Measurements from ENCODE around the gene ZKSCAN1. TPM values are rescaled to one million over a fixed set of nuclear protein-coding genes. Genes with fewer than 3 reads are reported as not detected.

The ZKSCAN1 gene
- total and polyA plus RNA-seq, 3 donors from 2014 or later = 30.7 to 71.3 (median 65.3) TPM

- TF ChIP-seq CTCF (IDR thresholded peaks at IDR 0.05) = no peak
- no peak for TF ChIP-seq POLR2A (IDR thresholded peaks at IDR 0.05)
- intact Hi-C loops (cut with DNase I; ENCODE audit: low total_unique reads) = no loop called here
- 81 to 95% methylated on average over 6 of the region's 6 CpGs for WGBS, 2 donors
- Histone ChIP-seq H3K4me1 (peaks cover 15% of the 10 kb centered on the region), H3K4me3 (no peak overlapping the region), H3K36me3 (ENCODE audit: low read depth, missing control alignments) (no peaks in the 10 kb centered on the region), H3K9me3 (no peaks in the 10 kb centered on the region), H3K27me3 (no peaks in the 10 kb centered on the region), H3K27ac (peak overlapping the region in 1 of 2 donors; percentile 60)
- no peak for DNase-seq
Observed at GRCh38 chr7:100035876-100036275, 20.5 kb downstream of the ZKSCAN1 start.

DNA sequence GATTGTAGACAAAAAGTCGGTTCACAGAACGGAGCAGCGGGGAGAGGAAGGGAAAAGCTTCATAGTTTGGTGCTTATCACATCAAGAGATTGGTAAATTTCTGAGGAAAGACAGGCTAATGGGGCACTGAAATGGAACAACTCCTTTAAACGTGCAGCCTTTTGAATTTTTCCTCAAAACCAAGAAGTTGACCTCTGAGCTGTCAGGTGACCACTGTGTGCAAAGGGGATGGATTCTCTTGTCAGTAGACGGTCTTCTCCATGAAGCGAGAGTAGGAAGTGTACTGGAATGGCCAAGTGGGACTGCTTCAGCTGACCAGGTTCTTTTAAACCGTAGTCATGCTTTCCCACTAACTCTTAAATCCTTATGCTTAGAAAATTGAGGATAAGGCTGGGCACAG is 22.9 kb downstream of the ZKSCAN1 start:
- no peaks in the 10 kb centered on the region for H3K9me3 ChIP-seq
- intact Hi-C loops (cut with DNase I; ENCODE audit: low total_unique reads) = no loop called here
- H3K27me3 ChIP-seq = no peaks in the 10 kb centered on the region
- H3K4me3 ChIP-seq = no peak overlapping the region
- TF ChIP-seq POLR2A (IDR thresholded peaks at IDR 0.05) (no peak), CTCF (IDR thresholded peaks at IDR 0.05) (no peak)
- peaks cover 15% of the 10 kb centered on the region for H3K4me1 ChIP-seq
- no peaks in the 10 kb centered on the region for H3K36me3 ChIP-seq (ENCODE audit: low read depth, missing control alignments)
- DNase-seq = no peak
- H3K27ac ChIP-seq = no peak overlapping the region
- 91 to 94% methylated on average over 7 of the region's 7 CpGs for WGBS, 2 donors

GRCh38 chr7:100040575-100040974 is 25.2 kb downstream of the ZKSCAN1 start:
- WGBS, 2 donors = 73 to 82% methylated on average over 7 of the region's 7 CpGs
- intact Hi-C loops (cut with DNase I; ENCODE audit: low total_unique reads) = no loop called here
- no peak overlapping the region for H3K4me3 ChIP-seq
- H3K9me3 ChIP-seq = no peaks in the 10 kb centered on the region
- no peak for DNase-seq
- TF ChIP-seq POLR2A (IDR thresholded peaks at IDR 0.05) = no peak
- no peak for TF ChIP-seq CTCF (IDR thresholded peaks at IDR 0.05)
- no peaks in the 10 kb centered on the region for H3K36me3 ChIP-seq (ENCODE audit: low read depth, missing control alignments)
- H3K4me1 ChIP-seq = peaks cover 15% of the 10 kb centered on the region
- H3K27ac ChIP-seq = no peak overlapping the region
- H3K27me3 ChIP-seq = no peaks in the 10 kb centered on the region

- Histone ChIP-seq H3K9me3 (no peaks in the 10 kb centered on the region), H3K27ac (no peak overlapping the region), H3K36me3 (ENCODE audit: low read depth, missing control alignments) (no peaks in the 10 kb centered on the region), H3K4me3 (no peak overlapping the region), H3K27me3 (no peaks in the 10 kb centered on the region), H3K4me1 (no peaks in the 10 kb centered on the region)
- intact Hi-C loops (cut with DNase I; ENCODE audit: low total_unique reads) = no loop called here
- TF ChIP-seq CTCF (IDR thresholded peaks at IDR 0.05) = no peak
- no peak for DNase-seq
- 56 to 62% methylated on average over 6 of the region's 6 CpGs for WGBS, 2 donors
Observed at GRCh38 chr7:100044718-100045117, 29.3 kb downstream of the ZKSCAN1 start.

DNA sequence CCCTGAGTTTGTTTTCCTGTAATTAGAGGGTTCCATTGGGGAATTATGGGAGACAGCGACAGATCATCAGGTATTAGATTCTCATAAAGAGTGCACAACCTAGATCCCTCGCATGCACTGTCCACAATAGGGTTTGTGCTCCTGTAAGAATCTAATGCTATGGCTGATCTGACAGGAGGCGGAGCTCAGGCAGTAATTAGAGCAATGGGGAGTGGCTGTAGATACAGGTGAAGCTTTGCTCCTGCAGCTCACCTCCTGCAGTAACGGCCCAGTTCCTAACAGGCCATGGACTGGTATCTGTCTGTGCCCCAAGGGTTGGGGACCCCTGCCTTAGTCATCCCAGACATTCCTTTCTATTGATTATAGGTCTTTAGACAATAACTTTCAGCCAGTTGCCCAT is 33.3 kb downstream of the ZKSCAN1 start:
- Histone ChIP-seq H3K9me3 (no peaks in the 10 kb centered on the region), H3K27ac (no peak overlapping the region), H3K36me3 (ENCODE audit: low read depth, missing control alignments) (no peaks in the 10 kb centered on the region), H3K4me3 (no peak overlapping the region), H3K27me3 (no peaks in the 10 kb centered on the region), H3K4me1 (peaks cover 23% of the 10 kb centered on the region)
- TF ChIP-seq POLR2A (IDR thresholded peaks at IDR 0.05) = no peak
- no peak for TF ChIP-seq CTCF (IDR thresholded peaks at IDR 0.05)
- DNase-seq = no peak
- intact Hi-C loops (cut with DNase I; ENCODE audit: low total_unique reads) = no loop called here
- 84 to 87% methylated on average over 4 of the region's 4 CpGs for WGBS, 2 donors

Data from testis (tissue), 3 donors.